Measurements from ENCODE around the gene ITGA11. TPM values are rescaled to one million over a fixed set of nuclear protein-coding genes. Genes with fewer than 3 reads are reported as not detected.
A peak's percentile ranks its signal among the peaks of the same experiment; 100 is the strongest.

Gene ITGA11
- total and polyA plus RNA-seq, 2 of the 4 experiments (the other 2 are of a cell fraction) = 4.1 to 6.6 TPM

DNA sequence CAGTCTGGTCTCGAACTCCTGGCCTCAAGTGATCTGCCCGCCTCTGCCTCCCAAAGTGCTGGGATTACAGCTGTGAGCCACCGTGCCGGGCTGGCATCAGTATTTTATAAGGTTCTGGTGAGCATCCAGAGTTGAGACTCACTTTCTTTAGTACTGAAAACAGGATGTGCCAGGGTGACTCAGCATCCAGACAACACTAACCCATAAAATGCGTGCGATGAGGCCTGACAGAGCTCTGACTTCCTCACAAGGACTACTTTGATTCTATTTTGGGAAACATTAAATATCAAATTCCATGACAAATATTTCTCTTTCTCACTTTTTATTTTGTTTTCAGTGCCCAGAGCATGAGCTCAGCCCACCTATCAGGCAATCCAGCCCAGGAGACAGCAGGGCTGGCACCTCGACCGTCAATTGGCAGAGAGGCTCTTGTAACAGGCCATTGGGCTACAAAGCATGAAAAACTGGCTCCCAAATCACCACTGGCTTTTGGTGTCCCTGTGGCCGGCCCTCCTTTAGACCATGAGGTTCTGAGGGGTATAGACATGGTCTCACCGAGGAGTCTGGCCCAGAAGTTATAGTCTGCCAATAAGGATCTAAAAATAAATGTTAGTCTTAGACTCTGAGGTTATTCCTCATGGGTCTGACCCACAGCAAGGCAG, 79.4 kb downstream of the ITGA11 start:
- peaks cover 0 to 5% of the 10 kb centered on the region in 2 experiments; a peak in 1 of 4 replicates for H3K79me1 ChIP-seq (ENCODE audit: low read depth in 1 of 2, low read length in 2 of 2)
- 80% methylated on average over 2 of the region's 10 CpGs; no CpG with 5 or more reads in 1 of the 2 experiments for WGBS, 2 experiments (ENCODE audit: extremely low coverage in 2 of 2, insufficient read length in 1 of 2)
- TF ChIP-seq RAD21 (IDR thresholded peaks at IDR 0.05; ENCODE audit: low read length) = no peak
- TF ChIP-seq RCOR1 (IDR thresholded peaks at IDR 0.05; ENCODE audit: insufficient replicate concordance, low read length) = no peak
- TF ChIP-seq, protein P1, sequence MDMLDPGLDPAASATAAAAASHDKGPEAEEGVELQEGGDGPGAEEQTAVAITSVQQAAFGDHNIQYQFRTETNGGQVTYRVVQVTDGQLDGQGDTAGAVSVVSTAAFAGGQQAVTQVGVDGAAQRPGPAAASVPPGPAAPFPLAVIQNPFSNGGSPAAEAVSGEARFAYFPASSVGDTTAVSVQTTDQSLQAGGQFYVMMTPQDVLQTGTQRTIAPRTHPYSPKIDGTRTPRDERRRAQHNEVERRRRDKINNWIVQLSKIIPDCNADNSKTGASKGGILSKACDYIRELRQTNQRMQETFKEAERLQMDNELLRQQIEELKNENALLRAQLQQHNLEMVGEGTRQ (IDR thresholded peaks at IDR 0.05; ENCODE audit: low read depth, low read length) = no peak
- peak; percentile 91 for TF ChIP-seq FOS (IDR thresholded peaks at IDR 0.05; ENCODE audit: low read depth, low read length)
- TF ChIP-seq MXI1 (IDR thresholded peaks at IDR 0.05; ENCODE audit: borderline replicate concordance, low read depth, low read length) = no peak
- peak; percentile 95 for TF ChIP-seq NFE2L2 (IDR thresholded peaks at IDR 0.05; ENCODE audit: low read depth, low read length)
- no peak for TF ChIP-seq ELK1 (IDR thresholded peaks at IDR 0.05; ENCODE audit: borderline replicate concordance, low read depth, low read length)
- TF ChIP-seq MAFK (IDR thresholded peaks at IDR 0.05; ENCODE audit: low read depth, low read length) = peak; percentile 57; the same call in 1 of the 2 replicates
- TF ChIP-seq, protein P2, sequence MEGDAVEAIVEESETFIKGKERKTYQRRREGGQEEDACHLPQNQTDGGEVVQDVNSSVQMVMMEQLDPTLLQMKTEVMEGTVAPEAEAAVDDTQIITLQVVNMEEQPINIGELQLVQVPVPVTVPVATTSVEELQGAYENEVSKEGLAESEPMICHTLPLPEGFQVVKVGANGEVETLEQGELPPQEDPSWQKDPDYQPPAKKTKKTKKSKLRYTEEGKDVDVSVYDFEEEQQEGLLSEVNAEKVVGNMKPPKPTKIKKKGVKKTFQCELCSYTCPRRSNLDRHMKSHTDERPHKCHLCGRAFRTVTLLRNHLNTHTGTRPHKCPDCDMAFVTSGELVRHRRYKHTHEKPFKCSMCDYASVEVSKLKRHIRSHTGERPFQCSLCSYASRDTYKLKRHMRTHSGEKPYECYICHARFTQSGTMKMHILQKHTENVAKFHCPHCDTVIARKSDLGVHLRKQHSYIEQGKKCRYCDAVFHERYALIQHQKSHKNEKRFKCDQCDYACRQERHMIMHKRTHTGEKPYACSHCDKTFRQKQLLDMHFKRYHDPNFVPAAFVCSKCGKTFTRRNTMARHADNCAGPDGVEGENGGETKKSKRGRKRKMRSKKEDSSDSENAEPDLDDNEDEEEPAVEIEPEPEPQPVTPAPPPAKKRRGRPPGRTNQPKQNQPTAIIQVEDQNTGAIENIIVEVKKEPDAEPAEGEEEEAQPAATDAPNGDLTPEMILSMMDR (conservative IDR thresholded peaks at IDR 0.05; ENCODE audit: low read depth, low read length) = no peak
- no peak for TF ChIP-seq RFX5 (IDR thresholded peaks at IDR 0.05; ENCODE audit: low read depth, low read length)
- no peak for TF ChIP-seq MAZ (IDR thresholded peaks at IDR 0.05; ENCODE audit: borderline replicate concordance, low read depth, low read length)
- no peak for TF ChIP-seq POLR2A (IDR thresholded peaks at IDR 0.05; ENCODE audit: low read depth, low read length)
- 0 out of 2 replicates have a peak, but pooled peaks have one; percentile 28 for TF ChIP-seq BHLHE40 (IDR thresholded peaks at IDR 0.05; ENCODE audit: low read depth, low read length)
- no peak for TF ChIP-seq CEBPB (IDR thresholded peaks at IDR 0.05; ENCODE audit: low read depth, low read length)

More for the DNA sequence above, 79.4 kb downstream of the ITGA11 start:
- H4K8ac ChIP-seq (ENCODE audit: low read depth in 2 of 2, low read length in 2 of 2) = peak overlapping the region; percentile 27 to 82; a peak in 3 of 4 replicates
- dilution Hi-C loops (cut with HindIII; ENCODE audit: low sequenced_read_pairs, unreplicated experiment) (no loop called here), intact Hi-C loops (cut with micrococcal nuclease) (loop anchor here (1.0 kb wide), 1 partner anchor 32 kb away; no protein-coding TSS in a partner anchor), in situ Hi-C loops (cut with MboI; ENCODE audit: low sequenced_read_pairs) (no loop called here)
- peak overlapping the region; percentile 73 for H2AK5ac ChIP-seq (ENCODE audit: low read depth, low read length)
- peak overlapping the region; percentile 0; the same call in 1 of the 2 replicates for H3K9ac ChIP-seq (ENCODE audit: low read depth, low read length)
- H3K9me1 ChIP-seq (ENCODE audit: insufficient read depth, low read length) = peaks cover 29% of the 10 kb centered on the region
- peak; percentile 75 for ATAC-seq (ENCODE audit: low read depth)
- H2AK9ac ChIP-seq (replicated peaks; ENCODE audit: low read depth, low read length, poor library complexity) = peak overlapping the region; percentile 11
- H4K5ac ChIP-seq (ENCODE audit: low read depth, low read length) = peak overlapping the region; percentile 50
- peaks cover 20% of the 10 kb centered on the region for H3K4me1 ChIP-seq (ENCODE audit: control insufficient read depth, insufficient read depth, low read length)
- peak overlapping the region; percentile 98 for H2BK20ac ChIP-seq (ENCODE audit: low read depth, low read length)
- H3K23ac ChIP-seq (ENCODE audit: low read depth, low read length) = peak overlapping the region; percentile 78
- no peak overlapping the region for H3K4me3 ChIP-seq (ENCODE audit: insufficient read depth, low read depth, low read length)
- H4K20me1 ChIP-seq (ENCODE audit: insufficient read depth, low read length) = 0 out of 2 replicates have a peak, but pooled peaks cover 5% of the 10 kb centered on the region
- peak overlapping the region; percentile 69 for H3K18ac ChIP-seq (ENCODE audit: low read depth, low read length)
- peak overlapping the region; percentile 89 for H3K4ac ChIP-seq (ENCODE audit: low read depth, low read length)
- peak overlapping the region; percentile 80 for H3K14ac ChIP-seq (replicated peaks; ENCODE audit: low read depth, low read length)
- peak overlapping the region; percentile 56 for H2AFZ ChIP-seq (replicated peaks; ENCODE audit: low read length, poor library complexity)
- ChIA-PET POLR2A (ENCODE audit: unreplicated experiment) (no interaction called here), CTCF (interaction anchor here (1.0 kb wide), 1 partner anchor 27 kb away, joined by 4 read pairs; no protein-coding TSS in a partner anchor)
- H2BK15ac ChIP-seq (ENCODE audit: low read depth, low read length) = peak overlapping the region; percentile 82; the same call in 1 of the 3 replicates
- peaks cover 2% of the 10 kb centered on the region; the same call in 1 of the 2 replicates for H3K36me3 ChIP-seq (ENCODE audit: control insufficient read depth, insufficient read depth, low read length)
- peak overlapping the region; percentile 73 for H2BK5ac ChIP-seq (ENCODE audit: low read depth, low read length, poor library complexity, severe bottlenecking)
- no peaks in the 10 kb centered on the region for H3K27me3 ChIP-seq (ENCODE audit: control insufficient read depth, insufficient read depth, low read length)
- H2BK120ac ChIP-seq (ENCODE audit: low read depth, low read length) = peak overlapping the region; percentile 96
- peak overlapping the region; percentile 59 for H3K27ac ChIP-seq (ENCODE audit: insufficient read depth, low read length)
- H3K4me2 ChIP-seq (ENCODE audit: low read depth, low read length) = no peak overlapping the region
- peak overlapping the region; percentile 71 for H3K56ac ChIP-seq (ENCODE audit: extremely low read depth, insufficient read depth, low read length)
- peaks cover 7% of the 10 kb centered on the region for H3K9me3 ChIP-seq (ENCODE audit: control insufficient read depth, insufficient read depth, low read length)
- DNase-seq = peak; percentile 98
- peak overlapping the region; percentile 51 for H4K91ac ChIP-seq (ENCODE audit: insufficient read depth, low read depth, low read length)
- no TSS peak for BruUV-seq (replicated peaks)

Measured in IMR-90 (cell line).